HG03575 (cell line): Measurements from ENCODE around the gene CSNK1G3.
A peak's percentile ranks its signal among the peaks of the same experiment; 100 is the strongest.

ENCODE experiments used
- ATAC-seq: cut with Tn5 transposase; IDR thresholded peaks from one replicate; pipeline ENCODE4 v1.9.1; 2021; ENCODE audit not compliant: unreplicated experiment, insufficient number of reproducible peaks, low FRiP score; ENCODE audit errors: extremely low read depth

The CSNK1G3 gene

GRCh38 chr5:123511290-123511647, 708 bp upstream of the CSNK1G3 start:
- ATAC-seq = no peak

DNA sequence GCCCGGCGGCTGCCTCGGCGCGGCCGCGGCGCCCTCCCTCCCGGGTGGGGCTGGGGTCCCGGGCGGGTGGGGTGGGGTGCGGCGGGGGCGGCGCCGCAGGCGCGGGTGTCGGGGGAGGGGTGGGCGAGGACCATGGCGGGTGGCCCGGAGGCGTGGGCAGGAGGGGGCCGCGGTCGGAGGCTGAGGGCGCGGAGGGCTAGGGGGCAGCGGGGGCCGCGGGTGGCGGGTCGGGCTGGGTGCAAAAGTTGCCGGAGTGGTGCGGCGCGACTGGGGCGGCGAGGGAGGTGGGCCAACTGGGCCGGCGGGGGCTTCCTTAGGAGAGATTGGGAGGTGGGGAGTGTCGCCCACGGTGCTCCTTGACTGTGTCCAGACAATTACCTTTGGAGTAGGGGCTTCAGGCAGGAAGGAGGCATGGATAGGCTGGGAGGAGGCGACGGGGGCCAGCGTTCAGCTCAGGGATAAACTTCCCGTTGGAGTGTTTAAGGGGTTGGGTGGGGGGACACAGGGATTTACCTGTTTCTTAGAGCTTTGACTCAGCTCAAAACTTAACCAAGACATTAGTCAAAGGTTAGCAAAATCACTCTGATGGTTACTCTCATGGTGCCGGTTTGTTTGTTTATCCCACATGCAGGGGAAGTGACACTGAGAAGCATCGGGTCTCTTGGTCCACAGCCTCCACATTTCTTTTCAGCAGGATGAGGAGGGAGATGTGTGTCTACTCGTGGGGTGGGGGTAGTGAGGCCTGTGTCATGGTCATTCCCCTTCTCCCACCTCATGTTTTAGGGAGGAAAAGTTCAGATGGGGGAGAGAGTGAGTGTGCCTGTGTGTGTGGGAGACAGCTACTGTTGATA, 859 bp downstream of the CSNK1G3 start:
- ATAC-seq = no peak

GRCh38 chr5:123514615-123515355, 2.8 kb downstream of the CSNK1G3 start:
- ATAC-seq = no peak

DNA sequence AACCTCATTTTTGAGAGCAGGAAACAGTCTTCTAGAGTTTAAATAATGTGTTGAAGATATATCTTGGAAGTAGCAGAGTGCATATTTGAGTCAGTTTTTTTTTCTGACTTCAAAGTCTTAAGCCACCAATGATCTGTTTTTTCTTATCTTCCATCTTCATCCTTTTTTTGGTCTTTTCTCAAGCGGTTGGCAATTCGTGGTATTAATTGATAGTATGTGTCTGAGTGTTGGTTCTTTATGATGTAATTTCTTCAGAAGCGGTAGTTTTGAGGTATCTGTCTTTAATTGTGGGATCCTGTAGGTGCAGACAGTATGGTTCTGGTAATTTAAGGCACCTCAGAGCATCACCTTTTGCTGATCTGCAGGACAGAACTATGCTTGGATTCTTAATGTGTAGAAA, 3.9 kb downstream of the CSNK1G3 start:
- no peak for ATAC-seq

DNA sequence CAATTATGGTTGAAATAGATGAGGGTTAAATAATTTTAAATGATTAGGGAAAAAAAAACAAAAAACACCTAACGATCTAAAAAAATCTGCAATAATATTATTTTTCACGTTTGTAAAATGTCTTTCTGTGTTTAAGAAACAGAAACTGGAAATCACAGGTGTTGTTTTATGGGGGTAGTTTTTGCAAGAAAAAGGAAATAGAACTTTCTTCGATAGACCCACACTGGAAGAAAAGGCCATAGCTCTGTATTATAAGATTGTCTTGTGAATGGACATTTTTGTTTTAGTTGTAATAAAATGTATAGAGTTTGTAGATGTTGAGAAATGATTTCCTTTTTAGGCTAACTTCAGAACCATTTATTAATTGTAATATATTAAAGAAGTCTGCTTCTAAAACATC, 5.5 kb downstream of the CSNK1G3 start:
- no peak for ATAC-seq

DNA sequence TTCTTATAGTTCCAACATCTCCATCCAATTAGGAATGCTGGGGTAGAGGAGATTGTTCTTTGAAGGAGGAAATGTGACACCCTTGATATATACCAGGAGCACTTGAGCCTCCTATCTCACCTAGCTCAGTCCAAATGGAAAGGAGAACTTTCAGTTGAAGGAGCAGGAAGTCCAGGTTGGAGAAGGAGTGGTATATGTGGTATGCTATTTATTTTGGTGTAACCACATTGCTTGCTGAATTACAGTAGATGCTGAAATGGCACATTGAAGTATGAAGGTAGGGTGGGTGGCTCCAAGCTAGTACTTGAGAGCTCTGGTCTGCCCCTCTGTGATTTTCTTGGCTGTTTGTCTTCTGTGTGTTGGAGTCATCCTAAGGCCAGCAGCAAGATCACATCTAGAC, 6.1 kb downstream of the CSNK1G3 start:
- no peak for ATAC-seq

DNA sequence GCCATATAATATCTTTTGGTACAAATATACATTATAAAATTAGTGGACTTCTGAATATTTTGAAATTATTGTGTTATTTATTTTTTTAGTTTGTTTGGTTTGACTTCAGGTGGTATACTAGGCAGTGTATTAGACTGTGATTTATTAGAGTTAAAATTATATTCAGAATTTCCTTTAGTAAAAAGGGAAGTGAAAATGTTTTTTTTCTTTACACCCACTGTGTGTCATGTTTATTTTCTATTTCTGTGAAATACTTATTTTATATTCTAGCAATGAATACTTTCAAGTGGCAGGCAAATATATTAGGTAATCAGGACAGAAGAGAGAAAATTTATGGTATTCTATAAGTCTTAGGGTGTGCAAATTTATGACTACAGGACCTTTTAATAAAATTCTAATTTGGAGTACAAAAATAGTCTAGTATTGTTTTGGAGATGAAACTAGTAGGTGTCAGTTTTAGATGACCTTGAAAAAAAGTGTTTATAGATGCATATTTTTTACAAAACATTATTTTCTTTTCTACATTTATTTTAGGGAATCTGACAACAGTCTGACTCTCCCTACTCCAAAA, 8.8 kb downstream of the CSNK1G3 start:
- peak; percentile 69 for ATAC-seq

- ATAC-seq = no peak
Measured at GRCh38 chr5:123524146-123524545, 12.2 kb downstream of the CSNK1G3 start.

GRCh38 chr5:123527190-123527589, 15.2 kb downstream of the CSNK1G3 start:
- ATAC-seq = no peak

GRCh38 chr5:123528065-123528464, 16.1 kb downstream of the CSNK1G3 start:
- ATAC-seq = no peak

DNA sequence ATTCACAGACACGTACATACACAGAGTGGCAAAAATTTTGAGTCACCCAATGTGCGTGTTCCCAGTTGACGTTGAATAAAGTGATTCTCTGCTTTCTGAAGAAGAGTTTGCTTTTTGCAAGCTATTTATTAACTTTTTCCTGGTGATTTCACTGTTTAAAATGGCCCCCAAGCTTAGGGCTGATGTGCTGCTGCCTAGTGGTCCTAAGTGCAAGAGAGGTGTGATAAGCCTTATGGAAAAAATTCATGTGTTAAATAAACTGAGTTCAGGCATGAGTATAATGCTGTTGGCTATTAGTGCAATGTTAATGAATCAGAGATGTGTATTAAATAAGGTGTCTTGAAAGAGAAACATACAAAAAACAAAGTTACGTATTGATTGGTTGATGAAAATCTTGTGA, 16.9 kb downstream of the CSNK1G3 start:
- no peak for ATAC-seq

DNA sequence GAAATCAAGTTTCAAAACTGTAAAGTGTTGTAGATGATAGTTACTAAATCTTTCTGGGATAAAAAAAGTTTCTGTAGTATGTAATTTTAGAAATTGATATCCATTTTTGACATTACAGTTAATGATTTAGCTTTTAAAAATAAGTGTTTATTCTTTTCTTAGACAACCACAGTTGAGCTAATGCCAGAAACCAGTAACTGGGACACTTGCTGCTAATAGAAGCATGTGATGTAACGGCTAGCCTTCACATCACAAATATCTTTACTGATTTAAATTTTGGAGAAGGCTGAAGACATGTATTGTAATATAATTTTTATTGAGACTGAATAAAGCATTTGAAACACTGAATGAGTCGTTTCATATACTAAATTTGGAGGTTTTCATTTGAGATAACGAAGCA, 18.8 kb downstream of the CSNK1G3 start:
- ATAC-seq = no peak

DNA sequence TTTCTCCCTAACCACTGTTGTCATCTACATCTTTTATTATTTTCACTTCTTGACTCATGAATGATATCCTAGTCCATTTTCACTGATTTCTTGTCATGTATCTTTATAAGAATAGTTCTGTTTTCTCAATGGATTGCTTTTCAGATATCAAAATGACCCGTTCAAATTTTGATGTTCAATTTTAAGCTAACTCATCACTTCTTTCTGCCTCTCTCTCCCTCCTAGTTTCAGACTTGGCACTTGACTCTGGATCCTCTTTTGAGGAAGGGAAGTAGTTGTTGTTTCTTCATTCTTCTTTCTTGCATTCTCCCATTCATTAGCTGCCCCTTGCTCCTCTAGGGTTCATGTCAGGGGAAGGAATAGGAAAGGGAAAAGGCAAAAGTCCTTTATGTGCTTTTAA, 23.7 kb downstream of the CSNK1G3 start:
- ATAC-seq = no peak

DNA sequence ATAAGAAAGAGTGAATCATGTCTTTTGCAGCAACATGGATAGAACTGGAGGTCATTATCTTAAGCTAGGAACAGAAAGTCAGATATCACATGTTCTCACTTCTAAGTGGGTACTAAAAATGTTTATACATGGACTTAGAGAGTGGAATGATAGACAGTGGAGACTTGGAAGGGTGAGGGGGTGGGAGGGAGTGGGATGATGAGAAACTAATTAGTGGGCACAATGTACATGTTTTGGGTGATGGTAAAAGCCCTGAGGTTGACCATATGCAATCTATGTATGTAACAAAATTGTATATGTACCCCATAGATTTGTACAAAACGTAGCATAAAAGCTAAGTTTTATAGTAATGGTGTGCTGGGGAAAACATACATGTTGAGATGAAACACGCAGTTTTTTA, 25.3 kb downstream of the CSNK1G3 start:
- ATAC-seq = no peak

- no peak for ATAC-seq
Measured at GRCh38 chr5:123537845-123538244, 25.9 kb downstream of the CSNK1G3 start.

- ATAC-seq = no peak
Measured at GRCh38 chr5:123538670-123539459, 26.9 kb downstream of the CSNK1G3 start.

- no peak for ATAC-seq
Measured at GRCh38 chr5:123540534-123540933, 28.6 kb downstream of the CSNK1G3 start.

GRCh38 chr5:123543438-123543837, 31.5 kb downstream of the CSNK1G3 start:
- ATAC-seq = no peak

DNA sequence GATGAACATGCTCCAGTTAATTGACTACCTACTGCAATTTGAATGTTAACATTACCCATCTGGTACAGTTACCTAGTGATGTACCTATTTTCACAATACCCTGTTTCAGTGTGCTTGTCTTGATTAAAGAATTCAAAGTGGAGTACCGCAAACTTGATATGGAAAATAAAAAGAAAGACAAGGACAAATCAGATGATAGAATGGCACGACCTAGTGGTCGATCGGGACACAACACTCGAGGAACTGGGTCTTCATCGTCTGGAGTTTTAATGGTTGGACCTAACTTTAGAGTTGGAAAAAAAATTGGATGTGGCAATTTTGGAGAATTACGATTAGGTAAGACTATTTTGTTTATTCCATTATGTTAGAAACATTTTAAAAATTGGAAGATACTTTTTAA, 33.5 kb downstream of the CSNK1G3 start:
- ATAC-seq = no peak
